HepG2 (cell line): ENCODE measurements around the gene MED13L. TPM values are rescaled to one million over a fixed set of nuclear protein-coding genes. Genes with fewer than 3 reads are reported as not detected.

Experiments
- BATF2 ChIP-seq: sonication (generic); formaldehyde crosslinking; IDR thresholded peaks from 2 replicates; pipeline ENCODE4 v1.8.0; 2022; ENCODE audit warnings: mild to moderate bottlenecking, missing genetic modification reagents, moderate library complexity
- MTA3 ChIP-seq: sonication (generic); formaldehyde crosslinking; IDR thresholded peaks from 2 replicates; pipeline ENCODE4 v1.4.0; 2020; ENCODE audit warnings: missing genetic modification reagents
- PCBP2 ChIP-seq: fragments of 200-400 bp; formaldehyde crosslinking; optimal IDR thresholded peaks from 2 replicates; pipeline ENCODE3; 2018; ENCODE audit warnings: low read length, low read depth; ENCODE audit not compliant: poor library complexity, severe bottlenecking
- ZBED4 ChIP-seq: sonication (generic); formaldehyde crosslinking; IDR thresholded peaks from 2 replicates; pipeline ENCODE4 v1.4.0; 2020; ENCODE audit warnings: missing genetic modification reagents, borderline replicate concordance
- polyA plus RNA-seq, 8 experiments: library from polyadenylated mRNA; depleted of rRNA in 3 of 8; stranded (reverse) in 7 of 8; unstranded in 1 of 8; fragments of >200 nt; fragmentation: Illumina TruSeq in 4 of 8; extraction: Trizol in 4 of 8; gene quantifications; 2 replicates each; pipeline versions ENCODE4 v1.2.1 to v1.2.3, GENCODE V29; 2011 to 2016; ENCODE audit warnings: low read depth in 4 of 8, missing spikeins in 1 of 8, mixed read lengths in 1 of 8; ENCODE audit not compliant: insufficient read depth in 1 of 8
- total RNA-seq, 5 experiments: library from RNA; depleted of rRNA; stranded (reverse); fragments of >200 nt; fragmentation: Illumina TruSeq; extraction: Trizol; gene quantifications; 2 replicates each; pipeline ENCODE4 v1.2.3, GENCODE V29; 2016; ENCODE audit warnings: low read depth in 1 of 5
- TF ChIP-seq, protein P1 (sequence below): sonication (generic); formaldehyde crosslinking; conservative IDR thresholded peaks from 2 replicates; pipeline ENCODE4 v1.8.1; 2023; ENCODE audit warnings: missing genetic modification reagents
- TF ChIP-seq, protein P2 (sequence below): IDR thresholded peaks from 2 replicates; pipeline ENCODE4 v1.6.1; 2012; ENCODE audit warnings: low read depth, low read length, improper control_type of control experiment
- TF ChIP-seq, protein P3 (sequence below): IDR thresholded peaks from 2 replicates; pipeline ENCODE4 v1.6.1; 2016; ENCODE audit warnings: mild to moderate bottlenecking

The MED13L gene
- total and polyA plus RNA-seq, 2 of the 13 experiments (the other 11 are each of a cell fraction or from before 2014, with no cell fraction given) = 24.8 to 38.9 TPM

GRCh38 chr12:116069943-116070342 is 207.6 kb downstream of the MED13L start (continued):
- TF ChIP-seq ZBED4 (no peak), BATF2 (CRISPR knock-in tag) (no peak), MTA3 (CRISPR knock-in tag) (no peak), PCBP2 (no peak)
- TF ChIP-seq, protein P1, sequence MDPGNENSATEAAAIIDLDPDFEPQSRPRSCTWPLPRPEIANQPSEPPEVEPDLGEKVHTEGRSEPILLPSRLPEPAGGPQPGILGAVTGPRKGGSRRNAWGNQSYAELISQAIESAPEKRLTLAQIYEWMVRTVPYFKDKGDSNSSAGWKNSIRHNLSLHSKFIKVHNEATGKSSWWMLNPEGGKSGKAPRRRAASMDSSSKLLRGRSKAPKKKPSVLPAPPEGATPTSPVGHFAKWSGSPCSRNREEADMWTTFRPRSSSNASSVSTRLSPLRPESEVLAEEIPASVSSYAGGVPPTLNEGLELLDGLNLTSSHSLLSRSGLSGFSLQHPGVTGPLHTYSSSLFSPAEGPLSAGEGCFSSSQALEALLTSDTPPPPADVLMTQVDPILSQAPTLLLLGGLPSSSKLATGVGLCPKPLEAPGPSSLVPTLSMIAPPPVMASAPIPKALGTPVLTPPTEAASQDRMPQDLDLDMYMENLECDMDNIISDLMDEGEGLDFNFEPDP = no peak
- TF ChIP-seq, protein P2, sequence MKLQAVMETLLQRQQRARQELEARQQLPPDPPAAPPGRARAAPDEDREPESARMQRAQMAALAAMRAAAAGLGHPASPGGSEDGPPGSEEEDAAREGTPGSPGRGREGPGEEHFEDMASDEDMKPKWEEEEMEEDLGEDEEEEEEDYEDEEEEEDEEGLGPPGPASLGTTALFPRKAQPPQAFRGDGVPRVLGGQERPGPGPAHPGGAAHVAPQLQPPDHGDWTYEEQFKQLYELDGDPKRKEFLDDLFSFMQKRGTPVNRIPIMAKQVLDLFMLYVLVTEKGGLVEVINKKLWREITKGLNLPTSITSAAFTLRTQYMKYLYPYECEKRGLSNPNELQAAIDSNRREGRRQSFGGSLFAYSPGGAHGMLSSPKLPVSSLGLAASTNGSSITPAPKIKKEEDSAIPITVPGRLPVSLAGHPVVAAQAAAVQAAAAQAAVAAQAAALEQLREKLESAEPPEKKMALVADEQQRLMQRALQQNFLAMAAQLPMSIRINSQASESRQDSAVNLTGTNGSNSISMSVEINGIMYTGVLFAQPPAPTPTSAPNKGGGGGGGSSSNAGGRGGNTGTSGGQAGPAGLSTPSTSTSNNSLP = no peak
- TF ChIP-seq, protein P3, sequence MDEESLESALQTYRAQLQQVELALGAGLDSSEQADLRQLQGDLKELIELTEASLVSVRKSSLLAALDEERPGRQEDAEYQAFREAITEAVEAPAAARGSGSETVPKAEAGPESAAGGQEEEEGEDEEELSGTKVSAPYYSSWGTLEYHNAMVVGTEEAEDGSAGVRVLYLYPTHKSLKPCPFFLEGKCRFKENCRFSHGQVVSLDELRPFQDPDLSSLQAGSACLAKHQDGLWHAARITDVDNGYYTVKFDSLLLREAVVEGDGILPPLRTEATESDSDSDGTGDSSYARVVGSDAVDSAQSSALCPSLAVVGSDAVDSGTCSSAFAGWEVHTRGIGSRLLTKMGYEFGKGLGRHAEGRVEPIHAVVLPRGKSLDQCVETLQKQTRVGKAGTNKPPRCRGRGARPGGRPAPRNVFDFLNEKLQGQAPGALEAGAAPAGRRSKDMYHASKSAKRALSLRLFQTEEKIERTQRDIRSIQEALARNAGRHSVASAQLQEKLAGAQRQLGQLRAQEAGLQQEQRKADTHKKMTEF (CRISPR knock-in tag) = no peak
- TF ChIP-seq, all 625 proteins: peak for 0
